Sigmoid colon (tissue), 7 donors: ENCODE data around the gene GYG1. TPM values are rescaled to one million over a fixed set of nuclear protein-coding genes. Genes with fewer than 3 reads are reported as not detected.

Experiments
- DNase-seq: peaks from one replicate; pipeline ENCODE4 v3.0.0-alpha.2; 2019
- H3K27ac ChIP-seq, 4 donors: fragments of 200-600 bp; sonication (generic); one replicate each; pipeline ENCODE4 v1.5.1; 2016 to 2019; ENCODE audit warnings: mild to moderate bottlenecking in 1 of 4
- H3K27me3 ChIP-seq, 3 donors: fragments of 200-600 bp; sonication (generic); one replicate each; pipeline ENCODE4 v1.5.1; 2019; ENCODE audit warnings: mild to moderate bottlenecking in 1 of 3
- H3K36me3 ChIP-seq, 4 donors: fragments of 200-600 bp; sonication (generic); one replicate each; pipeline ENCODE4 v1.5.1; 2016 to 2019
- H3K4me1 ChIP-seq, 4 donors: fragments of 200-600 bp; sonication (generic); one replicate each; pipeline ENCODE4 v1.5.1; 2017 to 2019
- H3K4me3 ChIP-seq, 4 donors: fragments of 200-600 bp; sonication (generic); one replicate each; pipeline ENCODE4 v1.5.1; 2017 to 2019; ENCODE audit warnings: mild to moderate bottlenecking in 2 of 4, moderate library complexity in 1 of 4
- H3K9me3 ChIP-seq, 4 donors: fragments of 200-600 bp in 3 of 4; sonication (generic) in 3 of 4; one replicate each; pipeline versions ENCODE4 v1.5.1 to v1.6.1; 2013 to 2019
- CTCF ChIP-seq, 4 experiments: fragments of 450-650 bp in 3 of 4; fragments of 200-600 bp in 1 of 4; IDR thresholded peaks; one replicate each; pipeline ENCODE4 v1.5.1; 2016 to 2019; ENCODE audit warnings: antibody characterized with exemption in 4 of 4, mild to moderate bottlenecking in 3 of 4, moderate library complexity in 2 of 4
- EP300 ChIP-seq, 4 donors: sonication (generic); formaldehyde crosslinking; IDR thresholded peaks; one replicate each; pipeline ENCODE4 v1.6.1; 2017; ENCODE audit warnings: antibody characterized with exemption in 4 of 4
- POLR2A ChIP-seq, 2 donors: fragments of 450-650 bp; IDR thresholded peaks; one replicate each; pipeline ENCODE4 v1.6.1; 2016; ENCODE audit warnings: antibody characterized with exemption in 2 of 2, mild to moderate bottlenecking in 2 of 2, moderate library complexity in 2 of 2
- POLR2AphosphoS5 ChIP-seq, 4 donors: sonication (generic); formaldehyde crosslinking; IDR thresholded peaks; one replicate each; pipeline ENCODE4 v1.6.1; 2017; ENCODE audit warnings: antibody characterized with exemption in 4 of 4
- WGBS, 2 donors: extraction: QIAGEN DNeasy Blood & Tissue Kit; methylation state at CpG; one replicate each; pipeline ENCODE4 v1.1.7; 2013; 5-methylcytosine and 5-hydroxymethylcytosine counted together
- intact Hi-C: fragments of 100-400 bp; cut with DNase I; formaldehyde crosslinking; loops from one replicate; pipeline ENCODE4 v1.15.1; 2023
- polyA plus RNA-seq, 3 donors: library from polyadenylated mRNA; stranded (reverse); fragments of 200-250 nt; gene quantifications; one replicate each; pipeline ENCODE4 v1.2.3, GENCODE V29; 2013
- total RNA-seq, 4 donors: library from RNA; depleted of rRNA; stranded (reverse); fragments of >200 nt; gene quantifications; one replicate each; pipeline ENCODE4 v1.1.0, GENCODE V29; 2016
- donor health status: healthy with polysubstance abuse.
- donor health status: Bipolar disorder and iron deficiency.
- donor health status: healthy.

The GYG1 gene
- total and polyA plus RNA-seq, 7 donors, result 31.8 to 213 (median 142) TPM

GRCh38 chr3:148957586-148957985 lies 33.8 kb upstream of the GYG1 start:
- 62 to 70% methylated on average over 2 of the region's 2 CpGs for WGBS, 2 donors
- Histone ChIP-seq H3K27me3 (no peaks in the 10 kb centered on the region), H3K9me3 (no peaks in the 10 kb centered on the region), H3K4me1 (peaks cover 0 to 38% (median 26%) of the 10 kb centered on the region in 4 donors), H3K4me3 (no peak overlapping the region), H3K36me3 (no peaks in the 10 kb centered on the region), H3K27ac (peak overlapping the region; percentile 79 to 94 (median 92))
- DNase-seq, result no peak
- TF ChIP-seq EP300 (IDR thresholded peaks at IDR 0.05) (no peak), CTCF (IDR thresholded peaks at IDR 0.05) (no peak), POLR2A (IDR thresholded peaks at IDR 0.05) (no peak), POLR2AphosphoS5 (IDR thresholded peaks at IDR 0.05) (no peak)
- intact Hi-C loops, result loop anchor here (2.0 to 10.0 kb wide), 6 partner anchors 33 to 697 kb away; partner anchors contain the start of genes GYG1, HLTF and WWTR1

- Histone ChIP-seq H3K4me1 (peaks cover 0 to 38% (median 25%) of the 10 kb centered on the region in 4 donors), H3K36me3 (no peaks in the 10 kb centered on the region), H3K4me3 (no peak overlapping the region), H3K27me3 (no peaks in the 10 kb centered on the region), H3K27ac (peak overlapping the region in 3 of 4 donors; percentile 79 to 92 (median 92)), H3K9me3 (no peaks in the 10 kb centered on the region)
- WGBS, 2 donors, result 10 to 49% methylated on average over 1 of the region's 1 CpG
- no peak for TF ChIP-seq POLR2A (IDR thresholded peaks at IDR 0.05)
- TF ChIP-seq CTCF (IDR thresholded peaks at IDR 0.05), result no peak
- no peak for TF ChIP-seq EP300 (IDR thresholded peaks at IDR 0.05)
- no peak for TF ChIP-seq POLR2AphosphoS5 (IDR thresholded peaks at IDR 0.05)
- intact Hi-C loops, result loop anchor here (5.0 to 10.0 kb wide), 4 partner anchors 79 to 696 kb away; partner anchors contain the start of gene WWTR1
- no peak for DNase-seq
Observed at GRCh38 chr3:148958696-148959095, 32.6 kb upstream of the GYG1 start.

DNA sequence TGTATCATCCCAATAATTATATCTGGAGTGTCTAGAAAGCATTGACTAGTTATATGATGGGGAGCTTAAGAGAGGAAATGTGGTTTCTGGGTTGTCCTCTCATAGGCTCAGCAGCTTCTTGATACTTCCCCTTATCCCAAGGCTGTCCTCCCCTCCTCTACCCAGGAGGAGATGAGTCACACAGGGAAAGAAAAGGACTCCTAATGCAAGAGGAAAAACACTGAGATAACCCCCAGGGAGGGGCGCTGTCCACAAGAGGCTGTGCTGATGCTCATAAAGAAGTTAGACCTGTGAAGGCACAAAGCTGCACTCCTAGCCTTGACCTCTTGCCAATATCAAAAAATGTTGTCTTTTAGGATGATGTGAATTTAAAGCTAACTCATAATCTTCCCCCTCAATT lies 28.8 kb upstream of the GYG1 start:
- WGBS, 2 donors, result 65 to 72% methylated on average over 1 of the region's 1 CpG
- DNase-seq, result no peak

GRCh38 chr3:148964809-148965208 lies 26.5 kb upstream of the GYG1 start:
- intact Hi-C loops, result no loop called here
- TF ChIP-seq EP300 (IDR thresholded peaks at IDR 0.05), result no peak
- TF ChIP-seq POLR2A (IDR thresholded peaks at IDR 0.05), result no peak
- no peak for TF ChIP-seq CTCF (IDR thresholded peaks at IDR 0.05)
- no peak for TF ChIP-seq POLR2AphosphoS5 (IDR thresholded peaks at IDR 0.05)
- DNase-seq, result no peak
- Histone ChIP-seq H3K27ac (peak overlapping the region in 1 of 4 donors; percentile 11), H3K4me1 (peaks cover 0 to 8% (median 4%) of the 10 kb centered on the region in 4 donors), H3K27me3 (no peaks in the 10 kb centered on the region), H3K4me3 (no peak overlapping the region), H3K9me3 (no peaks in the 10 kb centered on the region), H3K36me3 (no peaks in the 10 kb centered on the region)
- WGBS, 2 donors, result 97 to 99% methylated on average over 3 of the region's 3 CpGs

More for the DNA sequence above, 28.8 kb upstream of the GYG1 start:
- intact Hi-C loops, result no loop called here
- Histone ChIP-seq H3K27me3 (no peaks in the 10 kb centered on the region), H3K27ac (no peak overlapping the region), H3K9me3 (no peaks in the 10 kb centered on the region), H3K36me3 (no peaks in the 10 kb centered on the region), H3K4me3 (no peak overlapping the region), H3K4me1 (peaks cover 0 to 11% (median 5%) of the 10 kb centered on the region in 4 donors)
- TF ChIP-seq CTCF (IDR thresholded peaks at IDR 0.05), result no peak
- TF ChIP-seq POLR2AphosphoS5 (IDR thresholded peaks at IDR 0.05), result no peak
- TF ChIP-seq EP300 (IDR thresholded peaks at IDR 0.05), result no peak
- TF ChIP-seq POLR2A (IDR thresholded peaks at IDR 0.05), result no peak

DNA sequence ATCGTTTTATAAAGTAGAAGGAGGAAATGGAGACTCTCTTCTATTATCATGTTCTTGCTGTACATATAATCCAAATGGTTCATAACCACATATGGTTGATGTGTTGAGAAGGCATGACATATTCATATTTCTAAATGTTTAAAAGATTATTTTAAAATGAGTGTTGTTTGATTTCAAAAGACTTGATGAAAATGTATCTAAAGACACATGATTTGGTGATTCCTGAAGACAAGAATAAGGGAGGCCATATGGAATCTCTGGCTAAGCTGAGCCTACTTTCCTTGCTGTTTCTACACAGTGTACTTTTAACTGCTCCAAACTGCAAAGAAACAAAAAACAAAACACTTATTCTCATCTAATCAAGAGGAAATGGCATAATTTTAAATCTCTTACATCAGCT lies 23.0 kb upstream of the GYG1 start:
- no peak for DNase-seq
- Histone ChIP-seq H3K27ac (no peak overlapping the region), H3K4me1 (peaks cover 0 to 25% (median 12%) of the 10 kb centered on the region in 4 donors), H3K36me3 (no peaks in the 10 kb centered on the region), H3K27me3 (no peaks in the 10 kb centered on the region), H3K4me3 (no peak overlapping the region), H3K9me3 (no peaks in the 10 kb centered on the region)
- intact Hi-C loops, result no loop called here
- WGBS, 2 donors, result 84 to 87% methylated on average over 1 of the region's 1 CpG
- TF ChIP-seq EP300 (IDR thresholded peaks at IDR 0.05), result no peak
- TF ChIP-seq POLR2AphosphoS5 (IDR thresholded peaks at IDR 0.05), result no peak
- no peak for TF ChIP-seq POLR2A (IDR thresholded peaks at IDR 0.05)
- TF ChIP-seq CTCF (IDR thresholded peaks at IDR 0.05), result no peak
